A204.1 (cell line): ENCODE data around the gene SETMAR.

Experiments
- FAIRE-seq: peaks from 2 replicates; lab custom pipeline; 2012; peaks lifted over from hg19 to GRCh38; lab: Jason Lieb, UNC

Gene SETMAR

DNA sequence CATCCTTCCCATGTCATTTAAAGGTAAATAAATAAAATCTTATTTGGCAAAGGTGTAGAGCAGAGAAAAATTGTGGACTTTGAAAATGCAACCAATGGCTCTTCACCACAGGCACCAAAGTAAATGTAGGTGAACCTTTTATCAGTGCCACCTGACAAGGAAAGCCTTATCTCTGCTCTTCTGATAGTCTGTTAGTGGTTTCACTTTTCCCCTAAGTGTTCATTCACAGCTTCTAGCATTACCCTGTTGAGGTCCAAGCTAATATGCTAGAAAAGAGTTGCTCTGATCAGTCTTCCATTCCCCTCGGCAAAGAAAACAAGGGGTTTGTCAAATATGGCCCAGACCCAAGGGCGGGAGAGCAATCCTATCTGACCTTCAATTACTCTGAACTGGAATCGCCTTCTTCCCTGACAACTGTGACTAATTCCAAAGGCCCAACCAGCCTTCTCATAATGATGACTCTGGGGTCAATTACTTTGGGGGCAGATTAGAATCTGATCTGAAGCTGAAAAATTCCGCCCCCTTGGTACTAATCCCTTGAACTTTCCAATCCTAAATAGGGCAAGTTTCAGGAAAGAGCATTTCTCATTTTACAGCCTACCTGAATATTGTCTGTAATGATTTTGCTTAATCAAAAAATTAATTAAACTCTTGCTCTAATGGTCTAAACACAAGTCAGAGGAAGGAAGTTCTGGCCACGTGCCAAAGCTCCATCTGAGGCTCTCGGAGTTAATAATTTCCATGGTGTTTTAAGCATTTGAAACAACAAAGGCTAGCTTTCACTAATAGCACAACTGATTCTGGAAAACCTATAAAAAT, 52.4 kb downstream of the SETMAR start:
- FAIRE-seq: no peak

DNA sequence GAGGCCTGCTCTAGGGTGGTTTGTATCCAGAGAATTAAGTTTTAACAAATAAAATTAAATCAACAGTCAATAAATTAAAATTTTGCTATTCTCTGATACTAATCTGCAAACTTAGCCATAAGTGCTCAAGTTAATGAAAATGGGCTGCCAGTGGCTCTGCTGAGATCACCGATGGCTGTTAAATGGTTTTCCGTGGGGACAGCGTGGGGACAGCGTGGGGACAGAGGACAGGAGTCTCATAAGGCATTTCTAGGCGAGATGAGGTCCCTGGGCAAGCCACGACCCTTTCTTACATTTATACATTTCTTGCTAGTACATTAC, 53.0 kb downstream of the SETMAR start:
- FAIRE-seq: no peak

DNA sequence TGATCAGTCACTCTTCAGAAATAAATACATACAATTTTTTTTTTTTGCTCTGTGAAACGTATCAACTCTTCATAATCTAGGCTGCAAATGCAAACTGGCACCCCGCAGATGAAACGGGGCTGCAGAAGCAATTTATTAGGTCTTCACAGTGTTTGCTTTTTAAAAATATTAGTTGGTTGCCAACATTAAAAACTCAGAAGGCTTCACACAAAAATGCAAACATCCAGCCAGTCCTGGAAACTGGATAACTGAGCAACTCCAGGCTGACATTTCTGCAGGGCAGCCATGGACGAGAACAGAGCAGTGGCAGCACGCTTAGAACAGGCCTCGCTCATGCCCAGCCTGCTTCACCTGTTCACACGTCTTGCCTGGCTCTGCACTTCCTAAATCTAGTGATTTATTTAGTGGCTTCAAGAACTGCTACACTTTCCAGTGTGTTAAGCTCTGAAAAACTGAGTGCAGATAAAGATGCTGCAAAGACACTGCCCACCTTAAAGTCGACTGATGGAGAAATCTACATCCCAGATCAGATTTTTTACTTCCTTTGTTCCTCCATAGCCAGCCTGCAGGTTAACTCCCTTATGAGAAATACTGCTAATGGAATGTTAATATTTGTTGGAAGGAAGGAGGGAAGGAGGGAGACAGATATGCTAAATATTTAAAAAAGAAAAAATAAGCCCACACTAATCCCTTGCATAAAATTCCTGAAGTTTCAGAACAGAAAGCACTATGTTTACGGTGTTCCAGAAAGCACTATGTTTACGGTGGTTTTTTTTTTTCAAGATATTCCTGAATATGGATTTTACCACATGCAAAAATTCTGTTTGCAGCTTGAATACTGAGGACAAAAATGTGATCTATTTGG, 53.6 kb downstream of the SETMAR start:
- no peak for FAIRE-seq

DNA sequence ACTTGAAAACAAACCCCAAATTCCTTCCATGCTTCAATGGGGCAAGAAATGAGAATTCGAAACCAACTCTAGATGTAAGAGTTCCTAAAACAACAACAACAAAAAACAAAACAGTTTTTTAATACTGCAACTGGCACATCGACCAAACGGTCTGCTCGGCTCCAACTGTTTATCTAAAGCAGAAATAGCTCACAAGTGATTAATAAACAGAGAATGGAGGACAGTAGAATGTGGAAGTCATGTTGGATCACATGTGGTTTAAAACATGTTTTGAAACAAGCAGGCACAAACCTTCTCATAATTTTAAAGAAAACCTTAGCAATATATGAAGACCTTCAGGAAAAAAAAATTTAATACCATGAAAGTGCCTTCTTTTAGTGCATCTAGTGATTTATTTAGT, 55.1 kb downstream of the SETMAR start:
- no peak for FAIRE-seq

DNA sequence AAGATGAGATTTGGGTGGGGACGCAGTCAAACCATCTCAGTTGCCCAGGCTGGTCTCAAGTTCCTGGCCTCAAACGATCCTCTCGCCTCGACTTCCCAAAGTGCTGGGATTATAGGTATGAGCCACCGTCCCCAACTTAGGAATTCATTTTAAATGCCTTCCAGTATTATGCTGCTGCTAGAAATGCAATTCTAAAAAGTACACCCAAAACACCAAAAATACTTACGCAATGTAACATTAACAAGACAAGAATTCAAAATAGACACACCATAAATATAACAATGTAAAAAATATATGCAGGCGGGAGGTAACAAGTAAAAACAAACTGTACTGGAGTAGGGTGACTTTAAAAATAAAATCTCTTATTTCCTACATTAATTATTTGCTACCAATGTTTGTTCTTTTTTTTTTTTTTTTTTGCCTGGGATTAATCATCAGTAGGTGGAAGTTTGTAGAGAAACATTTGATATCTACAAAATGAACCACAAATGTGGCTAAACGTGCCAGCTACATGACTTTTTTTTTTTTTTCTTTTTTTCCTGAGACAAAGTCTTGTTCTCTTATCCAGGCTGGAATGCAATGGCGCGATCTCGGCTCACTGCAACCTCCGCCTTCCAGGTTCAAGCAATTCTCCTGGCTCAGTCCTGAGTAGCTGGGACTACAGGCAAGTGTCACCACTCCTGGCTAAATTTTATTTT, 56.8 kb downstream of the SETMAR start:
- no peak for FAIRE-seq

DNA sequence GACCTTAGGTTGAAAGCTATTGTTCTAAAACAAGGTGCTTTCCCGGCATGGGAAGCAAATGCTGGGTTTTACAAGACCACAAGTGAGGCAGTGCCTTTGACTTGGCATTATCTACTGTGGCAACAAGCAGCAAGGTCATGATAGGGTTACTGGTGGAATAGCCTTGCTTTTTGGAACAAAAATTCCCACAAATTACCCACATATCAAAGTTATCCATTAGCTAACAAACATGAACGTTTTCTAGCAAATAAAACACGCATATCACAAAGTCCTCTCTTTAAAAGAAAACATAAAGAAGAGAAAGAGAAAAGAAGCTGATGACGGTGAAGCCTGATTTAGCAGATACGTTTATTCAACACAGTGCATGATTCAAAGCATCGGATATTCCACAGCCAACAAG, 57.6 kb downstream of the SETMAR start:
- FAIRE-seq: no peak

DNA sequence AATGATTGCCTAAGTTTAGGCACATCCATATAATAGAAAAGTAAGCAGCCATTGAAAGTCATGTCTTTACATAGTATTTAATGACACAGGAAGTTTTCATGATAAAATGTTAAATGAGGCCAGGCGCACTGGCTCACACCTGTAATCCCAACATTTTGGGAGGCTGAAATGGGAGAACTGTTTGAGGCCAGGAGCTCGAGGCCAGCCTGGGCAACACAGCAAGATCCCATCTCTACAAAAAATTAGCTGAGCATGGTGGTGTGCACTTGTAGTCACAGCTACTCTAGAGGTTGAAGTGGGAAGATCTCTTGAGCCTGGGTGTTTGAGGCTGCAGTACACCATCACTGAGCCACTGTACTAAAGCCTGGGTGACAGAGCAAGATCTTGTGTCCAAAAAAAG, 59.4 kb downstream of the SETMAR start:
- no peak for FAIRE-seq
